Measurements from ENCODE around the gene RPL21.

RPL21 gene

GRCh38 chr13:27261396-27261795, 10.0 kb downstream of the RPL21 start:
- Histone ChIP-seq H3K36me3 (ENCODE audit: control insufficient read depth, insufficient read depth, low read length) (no peaks in the 10 kb centered on the region), H3K27me3 (ENCODE audit: control insufficient read depth, insufficient read depth, low read length) (no peaks in the 10 kb centered on the region), H3K4me1 (ENCODE audit: control insufficient read depth, insufficient read depth, low read length) (no peaks in the 10 kb centered on the region), H3K9ac (ENCODE audit: low read length) (no peak overlapping the region), H3K4me3 (ENCODE audit: low read length) (no peak overlapping the region), H3K9me3 (ENCODE audit: control insufficient read depth, low read length) (no peaks in the 10 kb centered on the region)

DNA sequence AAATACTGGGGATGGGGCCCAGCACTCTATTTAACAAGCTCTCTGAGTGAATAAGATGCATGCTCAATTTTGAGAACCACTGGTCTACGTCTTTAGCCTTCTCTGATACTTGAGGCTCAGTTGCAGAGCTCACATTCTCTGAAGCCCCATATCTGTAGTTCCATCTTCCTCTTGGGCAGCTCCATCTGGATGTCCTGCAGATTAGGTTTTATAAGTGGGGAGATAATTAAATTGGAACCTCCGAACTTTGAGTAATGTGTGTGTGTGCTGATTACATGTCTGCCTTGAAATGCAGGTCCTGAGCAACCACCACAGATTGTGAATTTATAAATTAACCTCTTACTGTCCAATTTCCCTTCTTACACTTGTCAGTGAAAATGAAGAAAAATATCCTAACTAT, 12.1 kb downstream of the RPL21 start:
- Histone ChIP-seq H3K4me3 (ENCODE audit: low read length) (no peak overlapping the region), H3K9me3 (ENCODE audit: control insufficient read depth, low read length) (no peaks in the 10 kb centered on the region), H3K4me1 (ENCODE audit: control insufficient read depth, insufficient read depth, low read length) (no peaks in the 10 kb centered on the region), H3K27me3 (ENCODE audit: control insufficient read depth, insufficient read depth, low read length) (no peaks in the 10 kb centered on the region), H3K9ac (ENCODE audit: low read length) (no peak overlapping the region), H3K36me3 (ENCODE audit: control insufficient read depth, insufficient read depth, low read length) (no peaks in the 10 kb centered on the region)

DNA sequence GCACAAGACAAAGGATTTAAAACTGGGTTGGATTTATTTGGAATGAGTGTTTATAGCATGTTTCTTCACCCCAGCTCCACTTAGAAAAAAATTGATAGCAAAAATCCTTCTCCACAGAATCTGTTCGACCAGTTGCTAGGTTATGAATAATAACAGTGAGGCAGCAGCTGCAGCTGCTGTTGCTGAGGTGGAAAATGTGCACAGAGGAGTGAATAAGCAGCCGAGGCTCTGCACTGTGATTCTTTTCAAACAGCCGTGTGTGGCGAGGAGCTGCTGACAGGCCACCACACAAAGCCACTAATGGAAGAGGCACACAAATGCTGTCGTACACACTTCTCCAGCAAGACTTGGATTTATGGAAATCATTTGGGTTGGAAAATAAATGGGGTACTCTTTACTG, 12.8 kb downstream of the RPL21 start:
- no peak overlapping the region for H3K4me3 ChIP-seq (ENCODE audit: low read length)
- no peaks in the 10 kb centered on the region for H3K36me3 ChIP-seq (ENCODE audit: control insufficient read depth, insufficient read depth, low read length)
- no peaks in the 10 kb centered on the region for H3K27me3 ChIP-seq (ENCODE audit: control insufficient read depth, insufficient read depth, low read length)
- no peak overlapping the region for H3K9ac ChIP-seq (ENCODE audit: low read length)
- H3K4me1 ChIP-seq (ENCODE audit: control insufficient read depth, insufficient read depth, low read length): no peaks in the 10 kb centered on the region
- no peaks in the 10 kb centered on the region for H3K9me3 ChIP-seq (ENCODE audit: control insufficient read depth, low read length)

- no peak overlapping the region for H3K9ac ChIP-seq (ENCODE audit: low read length)
- no peaks in the 10 kb centered on the region for H3K27me3 ChIP-seq (ENCODE audit: control insufficient read depth, insufficient read depth, low read length)
- H3K9me3 ChIP-seq (ENCODE audit: control insufficient read depth, low read length): no peaks in the 10 kb centered on the region
- H3K36me3 ChIP-seq (ENCODE audit: control insufficient read depth, insufficient read depth, low read length): no peaks in the 10 kb centered on the region
- no peaks in the 10 kb centered on the region for H3K4me1 ChIP-seq (ENCODE audit: control insufficient read depth, insufficient read depth, low read length)
- H3K4me3 ChIP-seq (ENCODE audit: low read length): no peak overlapping the region
These were observed 13.3 kb downstream of the RPL21 start for GRCh38 chr13:27264648-27265047.

DNA sequence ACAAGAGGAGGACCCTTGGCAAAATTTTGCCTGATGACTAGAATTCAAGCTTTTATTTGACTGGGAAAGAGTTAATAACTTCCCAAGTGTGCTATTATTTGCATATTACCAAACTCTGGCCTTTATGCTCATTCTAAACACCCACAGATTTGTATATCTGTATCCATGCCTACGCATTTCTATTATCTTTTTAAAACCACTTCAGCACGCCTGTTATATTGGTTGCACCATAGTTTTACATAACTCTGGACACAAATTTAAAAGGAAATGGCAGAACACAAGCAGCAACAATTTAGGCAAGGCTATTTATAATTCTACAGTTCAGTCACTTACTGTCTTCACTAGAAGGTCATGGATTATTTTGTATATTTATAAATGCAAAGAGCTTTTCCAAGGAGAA, 15.6 kb downstream of the RPL21 start:
- H3K36me3 ChIP-seq (ENCODE audit: control insufficient read depth, insufficient read depth, low read length): no peaks in the 10 kb centered on the region
- no peak overlapping the region for H3K4me3 ChIP-seq (ENCODE audit: low read length)
- peaks cover 6% of the 10 kb centered on the region for H3K27me3 ChIP-seq (ENCODE audit: control insufficient read depth, insufficient read depth, low read length)
- no peaks in the 10 kb centered on the region for H3K9me3 ChIP-seq (ENCODE audit: control insufficient read depth, low read length)
- peaks cover 6% of the 10 kb centered on the region for H3K4me1 ChIP-seq (ENCODE audit: control insufficient read depth, insufficient read depth, low read length)
- no peak overlapping the region for H3K9ac ChIP-seq (ENCODE audit: low read length)

GRCh38 chr13:27267596-27267995, 16.2 kb downstream of the RPL21 start:
- no peaks in the 10 kb centered on the region for H3K9me3 ChIP-seq (ENCODE audit: control insufficient read depth, low read length)
- H3K4me1 ChIP-seq (ENCODE audit: control insufficient read depth, insufficient read depth, low read length): peaks cover 6% of the 10 kb centered on the region
- no peaks in the 10 kb centered on the region for H3K36me3 ChIP-seq (ENCODE audit: control insufficient read depth, insufficient read depth, low read length)
- H3K27me3 ChIP-seq (ENCODE audit: control insufficient read depth, insufficient read depth, low read length): peaks cover 8% of the 10 kb centered on the region
- no peak overlapping the region for H3K9ac ChIP-seq (ENCODE audit: low read length)
- no peak overlapping the region for H3K4me3 ChIP-seq (ENCODE audit: low read length)

GRCh38 chr13:27269114-27269665, 17.8 kb downstream of the RPL21 start:
- Histone ChIP-seq H3K9me3 (ENCODE audit: control insufficient read depth, low read length) (no peaks in the 10 kb centered on the region), H3K36me3 (ENCODE audit: control insufficient read depth, insufficient read depth, low read length) (no peaks in the 10 kb centered on the region), H3K27me3 (ENCODE audit: control insufficient read depth, insufficient read depth, low read length) (peaks cover 8% of the 10 kb centered on the region), H3K4me3 (ENCODE audit: low read length) (no peak overlapping the region), H3K9ac (ENCODE audit: low read length) (no peak overlapping the region), H3K4me1 (ENCODE audit: control insufficient read depth, insufficient read depth, low read length) (peaks cover 6% of the 10 kb centered on the region)

- Histone ChIP-seq H3K9ac (ENCODE audit: low read length) (peak within 1 kb of the TSS; percentile 76), H3K36me3 (ENCODE audit: control insufficient read depth, insufficient read depth, low read length) (no peaks in the 10 kb centered on the region), H3K27me3 (ENCODE audit: control insufficient read depth, insufficient read depth, low read length) (peaks cover 8% of the 10 kb centered on the region), H3K4me1 (ENCODE audit: control insufficient read depth, insufficient read depth, low read length) (peaks cover 6% of the 10 kb centered on the region), H3K9me3 (ENCODE audit: control insufficient read depth, low read length) (no peaks in the 10 kb centered on the region), H3K4me3 (ENCODE audit: low read length) (peak within 1 kb of the TSS; percentile 57)
These were observed 19.5 kb downstream of the RPL21 start, which contains the start of gene RASL11A for GRCh38 chr13:27270594-27271520. RASL11A (plus strand) TSS chr13:27270830; CDS start chr13:27270945, 115 bp downstream.

DNA sequence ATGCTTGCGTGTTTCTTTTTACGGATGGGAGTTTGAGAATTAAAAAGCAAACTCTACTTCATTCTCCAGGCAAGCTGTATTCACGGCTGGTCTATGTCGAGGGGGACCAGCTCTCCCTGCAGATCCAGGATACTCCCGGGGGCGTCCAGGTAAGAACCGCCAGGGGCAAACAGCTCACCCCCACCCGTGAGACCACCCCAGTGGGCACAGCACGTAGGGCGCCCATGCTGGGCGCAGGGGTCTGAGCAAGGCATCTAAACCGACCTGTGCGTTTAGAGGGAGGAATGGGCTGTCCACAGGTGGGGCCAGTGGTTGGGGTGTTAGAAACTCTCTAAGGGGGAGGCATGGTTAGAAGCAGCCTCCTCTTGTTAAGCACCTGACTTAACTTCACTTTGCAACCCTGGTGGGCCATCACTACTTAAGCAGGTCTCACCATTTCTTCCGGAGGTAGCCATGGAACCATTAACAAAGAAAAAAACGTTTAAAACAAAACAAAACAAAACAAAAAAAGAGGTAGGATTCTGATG, 20.3 kb downstream of the RPL21 start:
- no peaks in the 10 kb centered on the region for H3K9me3 ChIP-seq (ENCODE audit: control insufficient read depth, low read length)
- H3K9ac ChIP-seq (ENCODE audit: low read length): peak overlapping the region; percentile 76
- H3K4me1 ChIP-seq (ENCODE audit: control insufficient read depth, insufficient read depth, low read length): peaks cover 6% of the 10 kb centered on the region
- peak overlapping the region; percentile 57 for H3K4me3 ChIP-seq (ENCODE audit: low read length)
- no peaks in the 10 kb centered on the region for H3K36me3 ChIP-seq (ENCODE audit: control insufficient read depth, insufficient read depth, low read length)
- peaks cover 8% of the 10 kb centered on the region for H3K27me3 ChIP-seq (ENCODE audit: control insufficient read depth, insufficient read depth, low read length)

DNA sequence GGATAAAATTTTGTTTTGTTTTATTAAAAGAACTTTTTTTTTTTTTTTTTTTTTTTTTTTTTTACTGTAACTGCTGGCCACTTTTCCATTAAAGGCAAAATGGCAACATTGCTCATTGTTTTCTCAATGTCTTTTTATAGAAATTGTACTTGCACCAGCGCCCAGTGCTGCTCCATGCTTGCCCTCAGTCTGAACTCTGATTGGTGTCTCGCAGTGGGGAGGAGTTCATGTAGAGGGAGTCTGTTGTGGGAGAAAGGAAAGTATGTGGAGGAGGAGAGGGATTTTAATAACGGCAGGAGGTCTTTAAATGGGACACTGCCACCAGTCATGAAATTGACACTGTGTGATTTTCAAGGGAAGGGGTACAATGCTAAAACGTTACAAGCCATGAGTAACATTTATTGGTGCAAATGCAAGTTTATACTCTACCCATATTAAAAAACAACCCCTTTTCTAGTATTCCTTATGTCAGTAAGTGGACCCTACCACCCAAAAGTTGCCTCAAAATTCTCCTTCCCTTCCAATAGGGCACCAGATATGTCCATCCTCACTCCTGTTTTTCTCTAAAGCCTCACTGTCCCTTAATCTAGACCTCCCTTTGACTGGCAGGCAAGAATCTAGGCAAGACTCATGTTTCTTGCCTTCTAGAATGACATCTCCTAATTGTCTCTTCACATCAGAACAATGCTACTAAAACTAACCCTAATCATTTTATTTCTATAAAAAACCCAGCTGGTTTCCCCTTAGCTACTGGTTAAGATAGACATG, 22.5 kb downstream of the RPL21 start:
- Histone ChIP-seq H3K9me3 (ENCODE audit: control insufficient read depth, low read length) (no peaks in the 10 kb centered on the region), H3K36me3 (ENCODE audit: control insufficient read depth, insufficient read depth, low read length) (no peaks in the 10 kb centered on the region), H3K4me3 (ENCODE audit: low read length) (no peak overlapping the region), H3K4me1 (ENCODE audit: control insufficient read depth, insufficient read depth, low read length) (peaks cover 6% of the 10 kb centered on the region), H3K27me3 (ENCODE audit: control insufficient read depth, insufficient read depth, low read length) (peaks cover 8% of the 10 kb centered on the region), H3K9ac (ENCODE audit: low read length) (no peak overlapping the region)

DNA sequence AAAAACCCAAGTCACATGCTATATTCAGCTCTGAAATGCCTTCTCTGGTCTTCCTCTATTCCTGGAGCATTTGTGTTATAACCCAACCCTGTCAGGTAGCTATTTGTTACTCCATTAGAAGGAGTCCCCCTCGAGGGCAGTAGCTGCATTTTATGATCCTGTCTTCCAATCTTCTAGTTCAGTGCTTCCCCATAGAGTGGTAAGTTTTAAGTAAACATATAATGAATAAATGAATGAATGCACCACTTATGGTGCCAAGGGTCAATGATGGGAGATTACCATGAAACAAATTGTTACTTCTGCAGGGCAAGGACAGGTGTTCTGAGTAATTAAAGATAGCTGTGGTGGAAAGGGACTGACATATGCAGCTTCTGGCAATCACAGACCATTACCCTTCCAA, 23.3 kb downstream of the RPL21 start:
- no peak overlapping the region for H3K9ac ChIP-seq (ENCODE audit: low read length)

DNA sequence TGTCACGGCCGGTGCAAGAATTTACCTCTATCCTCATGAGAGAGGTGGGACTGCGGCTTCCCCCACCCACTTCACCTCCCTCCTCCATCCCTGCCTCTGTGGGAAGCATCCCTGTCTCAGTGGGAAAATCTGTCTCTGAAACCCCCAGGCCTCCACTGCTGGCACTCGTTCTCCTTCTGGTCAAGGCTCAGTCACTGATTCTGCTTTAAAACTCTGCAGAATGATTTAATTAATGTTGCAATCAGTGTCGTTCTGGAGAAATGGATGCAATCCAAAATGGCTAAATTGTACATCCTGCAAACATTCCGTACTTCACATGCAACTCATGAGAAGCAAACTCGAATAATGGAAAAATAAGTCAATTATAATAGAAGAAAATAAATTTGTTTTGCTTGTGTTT, 24.8 kb downstream of the RPL21 start:
- H3K4me1 ChIP-seq (ENCODE audit: control insufficient read depth, insufficient read depth, low read length): peaks cover 5% of the 10 kb centered on the region
- no peak overlapping the region for H3K4me3 ChIP-seq (ENCODE audit: low read length)
- no peak overlapping the region for H3K9ac ChIP-seq (ENCODE audit: low read length)
- H3K27me3 ChIP-seq (ENCODE audit: control insufficient read depth, insufficient read depth, low read length): peaks cover 8% of the 10 kb centered on the region
- no peaks in the 10 kb centered on the region for H3K9me3 ChIP-seq (ENCODE audit: control insufficient read depth, low read length)
- no peaks in the 10 kb centered on the region for H3K36me3 ChIP-seq (ENCODE audit: control insufficient read depth, insufficient read depth, low read length)

More for the DNA sequence above, 23.3 kb downstream of the RPL21 start:
- Histone ChIP-seq H3K4me1 (ENCODE audit: control insufficient read depth, insufficient read depth, low read length) (peaks cover 6% of the 10 kb centered on the region), H3K36me3 (ENCODE audit: control insufficient read depth, insufficient read depth, low read length) (no peaks in the 10 kb centered on the region), H3K4me3 (ENCODE audit: low read length) (no peak overlapping the region), H3K27me3 (ENCODE audit: control insufficient read depth, insufficient read depth, low read length) (peaks cover 8% of the 10 kb centered on the region), H3K9me3 (ENCODE audit: control insufficient read depth, low read length) (no peaks in the 10 kb centered on the region)
